ENCODE measurements around the gene NPHS2.
"Not testable (repeated sequence)": the region's sequence is repeated elsewhere in the genome, so short reads cannot be mapped to it uniquely, and the experiment has no call there.

Gene NPHS2

GRCh38 chr1:179545321-179545720 is 30.4 kb downstream of the NPHS2 start:
- no peak for DNase-seq

- no peak for DNase-seq
These were observed 34.0 kb downstream of the NPHS2 start for GRCh38 chr1:179541774-179542173.

GRCh38 chr1:179530352-179530751 is 45.4 kb downstream of the NPHS2 start:
- no peak for DNase-seq

- DNase-seq, result no peak
These were observed 46.1 kb downstream of the NPHS2 start for GRCh38 chr1:179529482-179530195.

- DNase-seq, result not testable (repeated sequence)
These were observed 57.2 kb downstream of the NPHS2 start for GRCh38 chr1:179518544-179518943.

- DNase-seq, result no peak
These were observed 58.6 kb downstream of the NPHS2 start for GRCh38 chr1:179516976-179517705.

- peak; percentile 47 for DNase-seq
These were observed 65.7 kb downstream of the NPHS2 start for GRCh38 chr1:179510038-179510437.

- DNase-seq, result no peak
These were observed 66.4 kb downstream of the NPHS2 start for GRCh38 chr1:179509384-179509783.

GRCh38 chr1:179506199-179506598 is 69.5 kb downstream of the NPHS2 start:
- no peak for DNase-seq
